NCI-H460 (cell line): Measurements from ENCODE around the gene RGS6. TPM values are rescaled to one million over a fixed set of nuclear protein-coding genes. Genes with fewer than 3 reads are reported as not detected.

Experiments
- DNase-seq: peaks from one replicate; pipeline ENCODE4 v3.0.0-alpha.2; 2016; ENCODE audit warnings: low read depth; ENCODE audit errors: extremely low read depth
- total RNA-seq: library from RNA; depleted of rRNA; stranded (reverse); fragments of >200 nt; shearing (Covaris generic); gene quantifications from 2 replicates; pipeline ENCODE4 v1.2.3, GENCODE V29; 2014

The RGS6 gene
- total RNA-seq, 1 experiment from 2014 or later, result 0.02 TPM

DNA sequence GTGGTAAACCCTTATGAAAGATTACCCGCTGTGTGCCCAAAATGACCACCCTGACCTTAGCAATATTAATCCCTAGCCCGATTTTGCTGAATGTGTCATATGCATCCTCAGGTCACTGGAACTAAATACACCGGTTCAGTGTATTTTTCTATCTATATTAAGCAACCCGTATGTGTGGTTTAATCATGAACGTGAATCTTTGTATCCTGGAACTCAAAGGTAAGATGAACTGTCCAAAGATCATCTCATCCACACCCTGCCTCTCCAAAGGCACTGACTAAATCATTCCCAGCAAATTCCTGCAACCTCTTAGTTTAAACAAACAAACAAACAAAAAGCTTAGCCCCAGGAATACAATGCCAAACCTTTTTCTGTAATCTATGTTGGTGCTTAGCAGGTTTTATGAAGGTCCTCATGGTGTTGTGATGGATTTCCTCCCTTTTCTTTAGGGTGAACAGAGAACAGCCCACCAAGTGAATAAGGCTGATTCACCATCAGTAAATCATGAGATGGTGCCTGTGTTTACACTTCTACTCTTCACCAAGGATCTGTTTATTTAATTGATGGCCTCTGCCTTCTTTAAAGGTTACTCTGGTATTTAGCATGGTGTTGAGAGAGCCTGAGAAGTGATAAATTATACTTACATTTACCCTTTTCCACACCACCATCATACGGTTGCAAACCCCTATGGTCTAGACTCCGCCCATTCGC lies 663.1 kb downstream of the RGS6 start:
- DNase-seq, result no peak

DNA sequence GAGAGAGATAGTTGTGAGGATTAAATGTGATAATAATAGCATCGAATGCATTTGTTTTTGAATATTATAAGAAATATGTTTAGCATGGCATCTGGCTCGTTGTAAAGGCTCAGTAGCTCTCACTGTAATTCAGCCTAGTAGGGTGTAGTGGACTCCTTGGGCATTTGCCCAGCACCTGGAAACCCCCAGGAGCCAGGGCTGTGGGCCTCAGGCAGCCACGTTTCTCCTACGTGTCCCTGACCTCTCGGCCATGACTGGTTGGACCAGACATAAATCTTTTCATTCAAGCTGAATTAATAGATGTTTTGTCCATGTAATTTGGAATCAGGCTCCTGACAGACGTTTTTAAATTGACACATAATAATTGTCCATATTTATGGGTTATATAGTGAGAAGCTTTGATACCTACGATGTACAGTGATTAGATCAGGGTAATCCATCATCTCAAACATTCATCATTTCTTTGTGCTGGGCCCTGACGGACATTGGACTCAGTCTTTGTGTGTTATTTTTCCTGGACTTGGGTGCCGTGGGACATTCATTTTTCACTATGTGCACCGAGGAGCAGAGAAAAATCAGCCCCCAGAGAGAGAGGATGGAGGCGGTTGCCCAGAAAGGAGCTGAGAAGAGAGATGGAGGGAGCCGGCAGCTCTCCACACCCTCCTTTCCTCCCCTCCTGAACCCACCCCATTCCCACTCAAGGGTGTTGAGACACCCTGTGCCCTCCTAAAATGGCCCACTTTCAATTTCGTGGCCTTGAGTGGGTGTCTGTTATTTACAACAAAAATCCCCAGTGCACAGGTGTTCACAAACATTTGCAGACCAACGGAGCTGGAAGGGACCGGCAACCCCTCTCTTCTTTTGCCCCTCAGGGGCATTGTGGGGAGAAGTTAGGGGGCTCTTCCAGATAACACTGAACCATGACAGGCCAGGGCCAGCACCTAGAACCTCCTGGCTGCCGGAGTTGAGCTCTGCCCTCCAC lies 665.3 kb downstream of the RGS6 start:
- DNase-seq, result no peak

DNA sequence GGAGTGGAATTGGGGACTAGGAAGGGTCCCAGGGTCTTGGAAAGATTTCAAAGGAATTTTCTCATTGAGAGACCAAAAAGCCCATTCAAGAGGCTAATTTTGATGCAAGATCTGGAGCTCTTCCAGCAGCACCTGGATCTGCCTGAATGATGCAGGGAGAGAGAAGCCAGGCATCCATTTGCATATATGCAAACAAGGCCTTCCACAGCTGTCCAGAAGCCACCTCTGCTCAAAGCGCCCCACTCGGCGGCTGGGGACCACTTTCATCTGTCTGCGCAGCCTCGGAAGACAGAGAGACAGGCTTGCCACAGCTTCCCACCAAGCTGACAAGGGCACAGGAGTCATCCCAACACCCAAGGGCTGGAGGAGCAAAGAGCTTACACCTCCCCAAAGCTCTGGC lies 666.1 kb downstream of the RGS6 start:
- no peak for DNase-seq

GRCh38 chr14:72599579-72600470 lies 667.6 kb downstream of the RGS6 start:
- no peak for DNase-seq

DNA sequence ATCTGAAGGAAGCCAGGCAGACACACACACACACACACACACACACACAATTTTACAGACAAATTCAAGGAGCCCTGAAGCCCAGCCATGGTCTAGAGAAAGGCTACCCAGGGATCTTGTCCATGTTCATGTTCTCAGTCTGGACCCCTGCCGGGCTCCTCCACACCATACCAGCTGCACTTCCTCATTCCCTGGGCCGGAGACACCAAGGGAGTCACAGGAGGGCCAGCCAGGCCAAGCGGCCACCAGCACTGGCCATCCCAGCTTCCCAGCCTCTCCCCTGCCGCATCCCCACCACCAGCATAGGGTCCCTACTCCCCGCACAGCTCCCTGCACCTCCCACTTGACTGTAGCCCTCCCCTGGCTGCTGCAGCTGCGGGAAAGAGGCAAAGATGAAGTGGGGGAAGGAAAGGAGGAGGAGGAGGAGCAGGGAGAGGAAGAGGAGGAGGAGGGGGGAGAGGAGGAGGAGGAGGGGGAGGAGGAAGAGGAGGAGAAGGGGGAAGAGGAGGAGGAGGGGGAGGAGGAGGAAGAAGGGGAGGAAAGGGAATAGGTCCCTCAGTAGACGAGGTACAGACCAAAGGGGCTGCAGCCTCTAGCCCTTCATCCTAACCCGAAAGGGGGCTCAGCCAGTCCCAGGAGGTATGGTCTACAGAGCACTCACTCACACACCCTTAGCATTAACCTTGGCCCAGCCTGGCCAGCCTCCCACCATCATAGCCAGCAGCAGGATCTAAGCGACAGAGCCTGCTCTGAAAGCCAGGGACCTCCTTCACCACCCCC lies 668.5 kb downstream of the RGS6 start:
- no peak for DNase-seq

- no peak for DNase-seq
These were observed 671.4 kb downstream of the RGS6 start for GRCh38 chr14:72603639-72604038.

GRCh38 chr14:72604133-72604532 lies 671.9 kb downstream of the RGS6 start:
- no peak for DNase-seq

DNA sequence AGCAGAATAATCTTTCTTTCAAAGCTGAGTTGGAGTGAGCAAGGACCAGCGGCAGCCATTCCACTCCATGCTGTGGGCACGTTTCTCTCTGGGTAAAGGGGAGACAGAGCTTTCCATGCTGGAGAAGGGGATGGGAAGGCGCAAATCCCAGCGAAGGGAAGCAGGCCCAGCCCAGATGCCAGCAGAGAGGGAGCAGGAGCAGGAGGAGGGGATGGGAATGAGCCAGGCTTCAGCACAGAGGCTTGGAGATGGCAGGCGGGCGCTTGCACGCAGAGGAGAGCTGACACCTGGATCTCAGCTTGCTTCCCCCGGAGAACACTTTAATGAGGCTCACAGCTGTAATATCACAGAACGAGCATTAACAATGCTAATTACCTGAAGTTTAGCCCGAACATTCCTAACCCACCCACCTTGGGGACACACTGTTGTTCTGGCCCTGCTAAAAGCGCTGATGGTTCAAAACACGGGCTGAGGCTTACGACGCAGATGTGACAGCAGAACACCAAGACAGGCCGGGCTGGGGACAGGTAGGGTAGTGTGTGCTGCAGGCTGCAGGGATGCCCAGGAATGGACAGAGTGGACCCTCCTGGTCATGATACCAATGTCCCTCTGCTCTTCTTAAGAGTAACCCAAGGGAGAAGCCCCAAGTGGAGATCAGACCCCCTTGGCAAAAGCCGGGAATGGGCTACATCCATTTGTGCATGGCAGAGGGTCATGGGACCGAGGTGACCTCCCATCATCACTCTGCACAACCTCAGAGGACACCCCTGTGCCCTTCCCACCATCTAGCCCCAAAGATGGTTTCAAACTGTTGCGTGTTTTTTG lies 673.1 kb downstream of the RGS6 start:
- no peak for DNase-seq

DNA sequence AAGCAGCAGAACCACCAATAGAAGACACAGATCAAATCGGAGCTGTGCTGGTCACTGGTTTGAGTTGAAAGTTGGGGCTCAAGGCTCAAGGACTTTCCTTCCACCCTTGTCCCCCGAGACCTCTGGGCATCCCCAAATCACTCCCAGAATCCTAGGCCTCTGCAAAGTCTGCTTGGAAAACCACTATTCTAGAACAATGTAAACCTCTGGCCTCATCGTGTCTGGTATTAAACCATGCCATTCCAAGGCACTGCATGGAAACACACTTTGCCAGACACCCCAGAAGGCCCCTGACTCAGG lies 673.6 kb downstream of the RGS6 start:
- DNase-seq, result no peak

- no peak for DNase-seq
These were observed 674.6 kb downstream of the RGS6 start for GRCh38 chr14:72606879-72607278.

- DNase-seq, result no peak
These were observed 675.3 kb downstream of the RGS6 start for GRCh38 chr14:72607386-72608130.

DNA sequence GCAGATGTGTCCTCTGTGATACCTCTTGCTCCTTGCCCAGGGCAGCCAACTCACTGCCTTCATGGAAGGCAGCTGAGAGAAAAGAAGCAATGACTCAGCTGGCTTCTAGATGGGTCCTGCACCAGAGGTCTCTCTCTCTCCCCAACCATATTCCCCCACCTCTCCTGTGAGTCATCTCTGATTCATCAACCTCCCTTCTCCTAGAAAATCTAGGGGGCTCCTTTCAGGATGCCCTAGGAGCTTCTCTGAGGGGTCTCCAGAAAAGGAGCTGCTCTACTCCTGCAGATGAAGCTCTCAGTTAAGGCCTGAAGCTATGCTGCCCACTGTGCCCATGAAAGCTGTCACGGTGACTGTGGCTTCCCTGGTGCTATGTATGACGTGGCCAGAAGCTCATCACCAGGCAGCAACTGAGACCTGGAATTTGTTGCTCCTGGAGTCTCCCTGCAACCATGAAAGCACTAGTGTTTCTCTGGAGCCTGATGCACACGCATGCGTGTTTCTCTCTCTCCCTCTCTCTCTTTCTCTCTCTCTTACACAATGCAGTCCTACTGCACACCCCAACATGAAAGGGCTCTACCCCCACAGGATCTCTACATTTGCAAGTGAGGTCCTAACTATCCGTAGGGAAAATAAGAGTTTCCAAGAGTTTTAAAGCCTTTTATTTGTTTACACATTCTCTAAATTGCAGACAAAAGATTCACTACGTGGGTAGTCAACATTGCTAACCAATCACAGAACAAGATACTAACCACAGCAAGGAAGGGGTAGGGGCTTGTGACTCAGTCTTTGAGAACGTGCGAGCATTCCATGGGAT lies 676.4 kb downstream of the RGS6 start:
- DNase-seq, result no peak

DNA sequence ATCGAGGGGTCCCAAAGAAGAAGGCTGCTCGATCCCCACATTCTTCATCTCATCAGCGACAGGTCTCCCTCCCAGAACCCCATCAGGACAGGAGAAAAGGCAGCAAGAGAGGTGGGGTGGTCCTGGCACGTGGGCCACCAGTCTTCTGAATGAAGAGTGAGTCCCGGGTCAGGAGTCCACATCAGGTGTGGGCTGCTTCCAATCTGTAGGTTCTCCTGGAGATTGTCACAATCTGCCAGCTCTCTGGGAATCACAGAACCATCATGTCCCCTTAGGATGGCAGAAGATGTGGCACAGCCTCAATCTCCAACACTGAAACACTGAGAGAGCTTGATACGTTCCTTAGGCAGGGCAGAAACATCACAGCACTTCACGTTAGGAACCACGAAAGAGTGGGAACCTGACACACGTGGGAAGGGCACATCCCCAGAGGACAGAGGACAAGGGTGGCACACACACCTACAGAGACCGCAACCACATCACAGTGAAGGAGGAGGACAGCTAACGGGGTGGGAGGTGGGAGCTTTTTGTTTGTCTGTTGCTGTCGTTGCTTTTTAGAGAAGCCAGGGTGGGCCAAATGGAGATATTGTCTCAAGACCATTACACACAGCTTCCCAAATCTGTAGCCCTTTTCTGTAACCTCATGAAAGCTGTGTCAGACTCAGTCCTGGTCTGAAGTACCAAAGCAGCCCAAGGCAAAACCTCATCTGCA lies 677.1 kb downstream of the RGS6 start:
- DNase-seq, result no peak

DNA sequence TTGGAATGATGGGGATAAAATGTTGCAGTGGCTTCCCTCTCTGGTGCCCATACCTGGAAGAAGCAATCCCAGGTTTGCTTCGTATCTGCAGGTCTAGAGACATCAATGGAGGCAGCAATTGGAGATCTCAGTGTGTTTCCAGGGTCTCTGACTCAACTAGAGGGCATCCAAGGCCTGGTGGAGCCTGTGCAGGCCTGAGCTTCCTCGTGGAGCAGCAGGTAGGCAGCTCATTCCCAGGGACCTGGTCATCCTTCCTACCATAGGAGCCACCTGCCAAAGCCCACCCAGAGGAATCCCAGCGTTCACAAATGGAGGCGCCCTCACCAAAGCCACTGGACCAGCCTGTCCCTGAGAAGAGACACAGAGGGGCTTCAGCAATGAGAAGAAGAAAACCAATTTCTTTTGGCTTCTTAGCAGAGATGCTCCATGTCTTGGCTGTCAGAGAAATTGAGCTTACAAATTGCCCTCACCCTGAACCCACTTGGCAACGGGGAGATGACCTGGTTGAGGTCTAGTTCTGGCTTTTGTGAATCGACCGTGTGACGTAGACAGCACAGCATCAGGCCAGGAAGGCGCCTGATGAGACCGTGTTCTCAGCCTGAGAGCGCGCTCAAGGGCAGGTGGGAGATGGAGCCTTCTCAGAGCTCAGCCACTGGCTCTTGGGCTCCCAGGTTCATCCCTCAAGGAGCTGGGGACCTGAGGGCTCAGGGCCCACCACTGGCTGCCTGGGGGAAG lies 678.0 kb downstream of the RGS6 start:
- no peak for DNase-seq

DNA sequence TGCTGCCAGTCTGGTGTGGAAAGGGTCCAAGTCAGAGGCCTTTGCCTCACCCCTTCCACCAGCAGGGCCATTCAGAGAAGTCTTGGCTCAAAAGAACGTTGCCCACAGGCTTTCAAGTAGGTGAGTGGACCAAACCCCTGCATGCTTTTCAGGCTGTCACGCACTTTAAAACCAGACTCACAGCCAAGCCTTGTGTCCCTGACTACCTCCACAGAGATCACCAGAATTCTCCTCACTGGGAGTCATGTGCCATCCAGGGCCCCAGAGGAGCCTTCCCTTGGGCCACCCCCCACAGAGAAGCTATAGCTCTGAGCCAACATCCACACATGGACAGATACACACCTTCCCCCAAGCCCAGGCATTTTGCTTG lies 678.6 kb downstream of the RGS6 start:
- DNase-seq, result no peak

- DNase-seq, result no peak
These were observed 679.3 kb downstream of the RGS6 start for GRCh38 chr14:72611506-72611905.

- no peak for DNase-seq
These were observed 679.8 kb downstream of the RGS6 start for GRCh38 chr14:72612041-72612440.
